HG02571 (cell line): Measurements from ENCODE around the gene ZBTB43.

Experiments
- ATAC-seq: cut with Tn5 transposase; IDR thresholded peaks from one replicate; pipeline ENCODE4 v1.9.1; 2021; ENCODE audit warnings: mild to moderate bottlenecking, moderate library complexity; ENCODE audit not compliant: unreplicated experiment

ZBTB43 gene

DNA sequence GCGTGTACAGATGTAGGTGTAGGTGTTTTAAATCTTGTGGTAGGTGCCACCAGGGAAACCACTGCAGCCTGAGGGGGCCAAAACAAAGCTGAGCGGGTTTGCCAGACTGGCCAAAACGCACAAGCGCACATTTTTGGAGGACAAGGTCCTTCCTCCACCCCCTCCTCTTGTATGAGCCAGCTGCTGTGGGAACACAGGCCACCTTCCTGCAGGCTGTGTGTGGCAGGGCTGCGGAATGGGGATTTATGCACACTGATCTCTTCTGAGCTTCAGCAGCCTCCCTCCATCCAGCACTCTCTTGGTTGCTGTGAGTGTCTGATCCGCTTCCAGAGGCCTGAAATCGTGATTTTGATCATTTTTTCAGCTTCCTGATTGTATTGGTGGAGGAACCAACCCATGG lies 22.4 kb downstream of the ZBTB43 start:
- ATAC-seq: no peak

DNA sequence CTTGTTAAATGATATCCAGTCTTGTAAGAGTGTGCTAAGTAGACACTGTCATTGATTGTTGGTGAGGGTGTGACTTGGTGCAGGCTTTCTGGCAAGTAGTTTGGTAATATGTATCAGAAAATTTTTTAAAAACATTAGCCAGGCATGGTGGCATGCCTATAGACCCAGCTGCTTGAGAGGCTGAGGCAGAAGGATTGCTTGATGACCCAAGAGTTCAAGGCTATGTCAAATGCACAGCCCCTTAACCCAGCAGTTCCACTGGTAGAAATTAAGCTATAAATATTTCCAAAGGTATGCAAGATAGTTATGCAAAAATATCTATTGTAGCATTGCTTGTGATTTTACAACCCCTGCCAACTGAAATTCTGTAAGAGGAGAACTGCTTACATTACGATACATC lies 24.2 kb downstream of the ZBTB43 start:
- no peak for ATAC-seq

DNA sequence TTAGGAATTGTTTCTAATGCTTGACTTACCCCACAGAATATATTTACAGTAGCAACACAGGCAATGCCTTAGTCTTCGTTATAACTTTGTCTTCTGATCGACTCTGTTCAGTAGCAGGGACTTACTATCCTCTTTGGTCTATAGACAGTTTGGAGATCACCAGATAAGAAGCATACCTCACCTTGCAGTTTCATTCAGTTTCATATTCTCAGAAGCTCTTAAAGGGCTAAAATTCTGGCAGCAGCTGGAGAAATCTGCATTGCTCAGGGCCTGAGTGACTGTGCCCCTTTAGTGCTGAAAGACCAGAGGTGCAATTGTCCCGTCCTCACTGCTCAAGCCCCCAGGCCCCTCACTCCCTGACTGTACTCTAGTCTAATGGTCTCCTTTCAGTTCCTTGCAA lies 26.0 kb downstream of the ZBTB43 start:
- ATAC-seq: no peak

DNA sequence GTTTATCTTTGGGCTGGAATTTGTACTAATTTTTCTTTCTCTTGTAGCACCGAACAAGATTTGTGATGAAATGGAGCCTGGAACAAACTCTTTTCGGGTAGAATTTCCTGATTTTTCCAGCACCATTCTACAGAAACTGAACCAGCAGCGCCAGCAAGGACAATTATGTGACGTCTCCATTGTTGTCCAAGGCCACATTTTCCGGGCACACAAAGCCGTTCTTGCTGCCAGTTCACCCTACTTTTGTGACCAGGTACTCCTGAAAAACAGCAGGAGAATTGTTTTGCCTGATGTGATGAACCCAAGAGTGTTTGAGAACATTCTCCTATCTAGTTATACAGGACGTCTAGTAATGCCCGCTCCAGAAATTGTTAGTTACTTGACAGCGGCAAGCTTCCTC lies 27.6 kb downstream of the ZBTB43 start:
- ATAC-seq: no peak

DNA sequence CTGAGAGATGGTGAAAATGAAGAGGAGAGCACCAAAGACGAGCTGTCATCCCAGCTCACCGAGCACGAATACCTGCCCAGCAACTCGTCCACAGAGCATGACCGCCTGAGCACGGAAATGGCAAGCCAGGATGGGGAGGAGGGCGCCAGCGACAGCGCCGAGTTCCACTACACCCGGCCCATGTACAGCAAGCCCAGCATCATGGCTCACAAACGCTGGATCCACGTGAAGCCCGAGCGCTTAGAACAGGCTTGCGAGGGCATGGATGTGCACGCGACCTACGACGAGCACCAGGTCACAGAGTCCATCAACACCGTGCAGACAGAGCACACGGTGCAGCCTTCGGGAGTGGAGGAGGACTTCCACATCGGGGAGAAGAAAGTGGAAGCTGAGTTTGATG lies 28.2 kb downstream of the ZBTB43 start:
- no peak for ATAC-seq

DNA sequence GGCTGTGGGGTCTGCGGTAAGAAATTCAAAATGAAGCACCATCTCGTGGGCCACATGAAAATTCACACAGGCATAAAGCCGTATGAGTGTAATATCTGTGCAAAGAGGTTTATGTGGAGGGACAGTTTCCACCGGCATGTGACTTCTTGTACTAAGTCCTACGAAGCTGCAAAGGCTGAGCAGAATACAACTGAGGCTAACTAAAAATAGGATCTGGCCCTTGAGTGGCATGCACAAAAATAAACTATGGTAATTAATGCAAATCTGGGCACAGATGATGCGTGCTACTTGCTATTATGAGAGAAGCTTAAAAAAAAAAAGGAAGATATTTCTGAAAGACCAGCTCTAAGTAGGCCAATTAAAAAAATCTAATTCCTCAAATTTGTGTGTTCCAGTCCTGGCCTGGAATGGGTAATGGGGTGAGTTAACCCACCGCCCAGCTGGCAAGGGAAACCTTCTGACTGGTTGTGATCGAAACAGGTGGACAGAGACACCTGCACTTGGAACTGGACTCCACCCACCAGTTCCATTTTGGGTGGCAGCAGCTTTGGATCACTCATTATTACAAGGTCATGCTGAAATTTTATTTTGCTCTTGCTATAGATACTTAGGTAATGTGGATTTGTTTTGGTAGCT lies 29.0 kb downstream of the ZBTB43 start:
- ATAC-seq: no peak

DNA sequence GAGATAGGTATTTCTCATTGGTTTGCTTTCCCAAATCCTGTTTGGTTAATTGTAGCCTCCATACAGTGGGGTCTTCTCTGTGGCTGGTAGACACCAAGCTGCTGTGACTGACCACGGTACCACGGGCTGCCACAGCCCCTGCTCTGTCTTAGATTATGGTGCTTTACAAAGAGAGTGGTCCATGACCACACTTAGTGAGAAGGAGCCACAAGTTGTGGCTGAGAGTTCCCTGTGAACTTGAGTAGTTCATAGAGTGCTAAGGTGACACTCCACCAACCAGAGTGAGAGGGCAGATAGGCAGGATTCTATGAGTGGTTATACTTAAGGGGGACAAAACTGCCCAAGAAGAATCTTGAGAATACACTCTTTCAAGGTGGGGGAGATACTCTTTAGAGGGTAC lies 29.8 kb downstream of the ZBTB43 start:
- no peak for ATAC-seq

GRCh38 chr9:126836216-126836615 lies 31.4 kb downstream of the ZBTB43 start:
- ATAC-seq: no peak

- ATAC-seq: no peak
Observed at GRCh38 chr9:126838055-126838811, 33.4 kb downstream of the ZBTB43 start.

DNA sequence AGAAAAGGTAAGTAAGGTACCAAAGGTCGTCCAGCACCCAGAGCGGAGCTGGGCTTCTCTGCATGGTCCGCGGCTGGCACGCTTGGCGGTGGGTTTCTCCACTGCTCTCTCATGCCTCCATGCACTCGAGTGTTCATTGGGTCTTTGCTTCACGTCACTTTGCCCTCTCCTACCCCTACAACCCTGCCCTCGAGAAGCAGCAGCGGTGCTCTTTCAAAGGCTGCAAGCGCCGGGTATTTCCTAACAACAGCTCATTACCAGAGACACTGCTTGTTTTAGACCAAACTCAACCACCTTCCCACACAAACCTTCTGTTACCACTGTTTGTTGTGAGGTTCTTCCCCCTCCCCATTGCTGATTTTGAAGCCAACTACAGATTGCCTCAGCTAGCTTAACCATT lies 34.1 kb downstream of the ZBTB43 start:
- ATAC-seq: no peak

DNA sequence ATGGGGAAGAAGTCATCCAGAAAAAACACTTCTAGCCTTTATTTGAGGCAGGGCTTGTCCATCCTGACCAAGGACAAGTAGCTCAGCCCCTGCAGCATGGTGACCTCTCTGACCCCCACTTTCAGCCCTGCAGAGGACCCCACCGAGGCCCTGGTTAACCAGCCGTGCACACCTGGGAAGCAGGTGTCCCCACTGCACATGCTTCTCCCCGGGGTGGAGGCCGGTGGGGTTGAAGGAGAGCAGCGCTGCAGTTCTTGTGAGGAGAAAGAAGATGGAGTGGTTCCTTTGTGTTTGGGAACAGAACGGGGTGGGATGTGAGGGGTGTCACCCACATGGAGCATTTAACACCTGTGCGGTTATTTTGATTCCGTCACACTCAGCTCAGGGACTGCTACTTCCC lies 34.5 kb downstream of the ZBTB43 start:
- no peak for ATAC-seq

DNA sequence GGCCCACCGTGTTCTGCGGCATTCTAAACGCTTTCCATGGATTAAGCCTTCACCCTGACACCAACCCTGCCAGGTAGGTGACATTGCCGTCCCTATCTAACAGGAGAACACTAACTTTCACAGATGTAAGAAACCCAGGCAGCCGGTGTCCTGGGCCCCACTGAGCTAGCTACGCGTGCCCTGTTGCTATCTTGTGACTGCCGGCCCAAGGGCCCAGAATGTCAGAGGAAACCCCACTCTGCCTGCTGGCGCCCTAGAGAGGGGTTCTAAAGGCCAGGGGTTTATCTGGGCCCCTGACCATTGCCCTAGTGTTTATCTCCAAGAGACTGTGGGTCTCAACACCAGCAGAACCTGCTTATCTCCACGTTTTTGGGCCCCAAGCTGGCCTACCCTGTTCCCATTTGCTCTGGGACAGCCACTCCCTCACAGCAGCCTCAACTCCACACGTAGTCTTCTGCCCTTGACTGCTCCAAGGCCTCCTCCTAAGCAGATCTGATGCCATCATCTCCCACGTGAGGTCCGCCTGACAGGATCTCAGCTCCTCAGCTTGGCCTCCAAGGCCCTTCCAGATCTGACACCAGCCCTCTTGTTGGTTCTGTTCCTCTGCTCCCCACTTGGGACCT lies 37.5 kb downstream of the ZBTB43 start:
- ATAC-seq: no peak

- no peak for ATAC-seq
Observed at GRCh38 chr9:126842977-126843799, 38.3 kb downstream of the ZBTB43 start.

- ATAC-seq: no peak
Observed at GRCh38 chr9:126844085-126844484, 39.2 kb downstream of the ZBTB43 start.

- ATAC-seq: no peak
Observed at GRCh38 chr9:126847051-126847450, 42.2 kb downstream of the ZBTB43 start.

DNA sequence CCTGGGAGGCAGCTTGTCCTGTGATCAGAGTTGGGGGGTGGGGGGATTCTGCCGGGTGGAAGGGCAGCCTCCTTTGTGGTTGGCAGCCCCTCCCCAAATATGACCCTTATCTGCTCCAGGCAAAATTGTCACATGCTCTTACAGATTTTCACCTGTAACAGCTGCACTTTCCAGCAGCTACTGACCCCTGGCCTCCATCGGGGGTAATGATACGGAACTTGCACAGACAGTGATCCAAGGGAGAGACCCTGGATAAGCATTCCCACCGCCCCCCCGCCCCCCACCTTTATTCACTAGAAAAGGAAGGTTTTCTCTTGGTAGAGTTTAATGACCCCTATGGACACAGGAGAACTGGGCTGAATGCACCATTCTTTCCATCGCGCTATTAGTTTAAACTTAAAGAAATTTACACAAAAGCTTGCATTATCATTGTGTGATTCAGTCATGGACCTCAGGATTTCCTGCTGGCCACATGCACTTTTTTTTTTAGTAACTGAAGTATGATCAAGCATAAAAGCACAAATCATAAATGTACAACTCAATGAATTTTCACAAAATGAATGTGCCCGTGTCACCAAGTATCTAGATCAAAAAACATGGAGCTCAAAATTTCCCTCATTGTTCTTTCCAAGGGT lies 44.9 kb downstream of the ZBTB43 start:
- no peak for ATAC-seq

GRCh38 chr9:126851286-126851880 lies 46.5 kb downstream of the ZBTB43 start:
- no peak for ATAC-seq

GRCh38 chr9:126852086-126852688 lies 47.3 kb downstream of the ZBTB43 start:
- no peak for ATAC-seq

DNA sequence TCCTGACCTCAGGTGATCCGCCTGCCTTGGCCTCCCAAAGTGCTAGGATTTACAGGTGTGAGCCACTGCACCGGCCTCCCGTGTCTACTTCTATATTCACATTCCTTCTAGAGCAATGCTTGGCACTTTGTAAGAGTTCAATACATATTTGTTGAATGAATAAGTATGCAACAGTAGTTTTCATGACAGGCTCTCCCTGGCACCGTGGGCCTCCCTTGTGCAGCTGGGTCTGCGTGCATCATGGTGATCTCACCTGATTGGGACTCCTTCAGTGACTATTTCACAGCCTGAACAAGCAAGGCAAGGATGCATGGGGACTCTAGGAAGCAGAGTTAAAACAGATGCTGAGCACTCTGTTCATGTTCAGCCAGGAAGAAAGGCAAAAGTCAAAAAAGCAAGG lies 48.8 kb downstream of the ZBTB43 start:
- ATAC-seq: no peak

- no peak for ATAC-seq
Observed at GRCh38 chr9:126854734-126855133, 49.9 kb downstream of the ZBTB43 start.
